AG09309 (cell line): ENCODE data around the gene ICAM1.

ENCODE experiments used
- DNase-seq: peaks from one replicate; pipeline ENCODE4 v3.0.0-alpha.2; 2010; ENCODE audit warnings: low read depth
- H3K4me3 ChIP-seq: 2 replicates; pipeline ENCODE4 v1.5.1; 2011; ENCODE audit warnings: mild to moderate bottlenecking, low read depth, low read length, moderate library complexity; ENCODE audit not compliant: control insufficient read depth
- CTCF ChIP-seq: IDR thresholded peaks from 2 replicates; pipeline ENCODE4 v1.5.1; 2011; ENCODE audit warnings: mild to moderate bottlenecking, low read depth, low read length, inconsistent platforms; ENCODE audit not compliant: insufficient read depth, control insufficient read depth; ENCODE audit errors: missing control alignments

ICAM1 gene

DNA sequence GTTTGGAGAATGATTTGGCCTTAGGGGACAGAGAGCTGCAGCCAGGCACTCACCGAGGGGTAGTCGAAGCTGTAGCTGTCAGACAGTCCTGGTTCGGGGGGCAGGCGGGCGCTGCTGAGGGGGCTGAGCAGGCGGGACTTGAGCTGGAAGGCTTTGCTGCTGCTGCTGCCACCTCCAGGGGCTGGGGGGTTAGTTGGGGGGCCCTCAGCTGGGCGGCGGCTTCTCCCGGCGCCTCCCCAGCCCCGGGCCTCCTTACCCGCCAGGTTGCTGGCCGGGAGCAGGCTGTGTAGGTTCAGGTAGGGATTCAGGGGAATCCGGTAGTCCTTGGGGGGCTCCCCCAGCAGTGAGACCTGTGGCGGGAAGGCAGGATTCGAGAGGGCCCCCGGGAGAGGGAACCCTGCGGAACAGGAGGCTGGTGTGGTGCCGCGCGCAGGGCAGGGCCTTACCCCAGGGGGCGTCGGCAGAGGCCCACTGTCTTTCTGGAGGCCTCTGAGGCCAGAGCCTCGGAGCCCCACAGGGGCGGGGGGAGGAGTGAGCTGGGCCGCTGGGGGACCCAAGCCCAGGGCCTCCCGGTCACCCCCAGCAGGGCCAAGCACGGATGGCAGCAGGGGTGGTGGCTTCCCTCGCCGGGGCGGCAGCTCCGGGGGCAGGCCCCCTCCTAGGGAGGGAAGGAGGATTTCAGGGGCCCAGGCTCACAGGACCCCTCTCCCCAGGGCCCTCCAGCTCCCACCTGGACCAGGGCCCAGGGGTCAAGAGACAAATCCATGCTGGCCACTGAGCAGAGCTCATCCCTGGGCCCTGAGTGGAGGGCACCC lies 49.9 kb downstream of the ICAM1 start:
- no peak overlapping the region for H3K4me3 ChIP-seq
- no peak for DNase-seq
- no peak for TF ChIP-seq CTCF

DNA sequence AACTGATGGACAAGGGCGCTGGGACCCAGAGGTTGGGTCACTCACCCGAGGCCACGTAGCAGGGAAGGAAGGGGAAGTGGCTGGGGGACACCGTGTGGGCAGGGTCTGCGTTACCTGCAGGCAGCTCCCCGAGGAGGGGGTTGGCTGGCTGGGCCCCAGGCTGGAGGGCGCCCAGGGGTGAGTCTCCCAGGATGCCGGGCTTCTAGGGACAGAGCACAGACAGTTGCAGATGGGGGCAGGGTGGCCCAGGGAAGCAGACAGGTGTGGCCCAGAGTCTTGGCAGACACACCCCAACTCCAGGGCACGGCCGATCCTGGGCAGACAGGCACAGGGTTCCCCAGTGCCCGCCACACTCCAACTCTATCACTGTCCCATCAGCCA lies 50.5 kb downstream of the ICAM1 start:
- no peak for TF ChIP-seq CTCF
- no peak for DNase-seq
- no peak overlapping the region for H3K4me3 ChIP-seq

DNA sequence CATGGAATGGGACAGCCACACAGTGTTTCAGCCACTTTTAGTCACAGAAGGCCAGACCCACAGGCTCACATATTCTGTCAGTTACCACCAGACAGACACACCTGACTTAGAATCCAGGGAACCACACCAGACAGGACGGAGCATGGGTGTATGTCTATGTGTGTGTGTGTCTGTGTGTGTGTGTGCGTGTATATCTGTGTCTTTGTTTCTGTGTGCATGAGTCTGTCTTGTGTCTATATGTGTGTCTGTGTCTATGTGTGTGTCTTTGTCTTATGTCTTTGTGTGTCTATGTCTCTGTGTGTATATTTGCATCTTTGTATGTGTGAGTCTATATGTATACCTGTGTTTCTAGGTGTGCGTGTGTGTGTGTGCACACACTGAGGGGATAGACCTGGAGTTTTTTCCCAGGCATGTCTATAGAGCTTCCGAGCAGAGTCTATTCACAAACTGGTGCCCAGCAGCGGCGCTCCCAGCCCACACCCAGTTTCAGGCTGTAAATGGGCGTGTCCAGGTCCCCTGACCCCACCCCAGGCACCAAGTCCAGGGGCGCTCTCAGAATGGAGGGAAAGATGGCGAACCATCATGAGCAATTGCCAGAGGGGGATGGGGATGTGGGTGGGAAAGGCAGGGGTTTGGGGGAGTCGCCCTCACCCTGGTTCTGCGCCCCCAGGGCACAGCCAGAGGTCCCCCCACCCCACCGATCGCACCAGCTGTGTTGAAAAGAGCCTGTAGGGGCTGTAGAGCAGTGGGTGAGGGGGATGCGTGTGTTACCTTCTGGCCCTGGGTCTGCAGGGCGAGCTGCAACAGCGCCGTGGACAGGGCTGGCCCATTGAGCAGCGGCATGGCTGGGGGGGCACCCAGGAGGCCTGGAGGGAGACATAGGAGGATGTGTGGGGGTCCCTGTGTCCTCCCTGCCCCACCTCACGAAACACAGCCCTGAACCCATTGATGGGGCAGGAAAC lies 51.2 kb downstream of the ICAM1 start:
- DNase-seq: no peak
- H3K4me3 ChIP-seq: no peak overlapping the region
- TF ChIP-seq CTCF: no peak

DNA sequence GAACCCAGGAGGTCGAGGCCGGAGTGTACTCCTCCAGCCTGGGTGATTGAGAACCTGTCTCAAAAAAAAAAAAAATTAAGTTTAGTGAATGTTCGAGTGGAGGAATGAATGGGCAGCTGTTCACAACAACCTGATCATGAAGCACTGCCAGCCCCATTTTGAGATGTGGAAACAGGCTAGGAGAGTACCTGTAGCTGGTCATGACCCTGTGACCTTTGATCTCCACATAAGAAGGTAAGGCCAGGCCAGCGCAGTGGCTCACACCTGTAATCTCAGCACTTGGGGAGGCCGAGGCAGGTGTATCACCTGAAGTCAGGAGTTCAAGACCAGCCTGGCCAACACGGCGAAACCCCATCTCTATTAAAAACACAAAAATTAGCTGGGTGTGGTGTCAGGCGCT lies 54.8 kb downstream of the ICAM1 start:
- H3K4me3 ChIP-seq: no peak overlapping the region
- DNase-seq: no peak
- no peak for TF ChIP-seq CTCF

GRCh38 chr19:10327793-10328192 lies 56.9 kb downstream of the ICAM1 start:
- no peak for DNase-seq
- no peak overlapping the region for H3K4me3 ChIP-seq
- TF ChIP-seq CTCF: no peak

GRCh38 chr19:10328558-10329429 lies 57.9 kb downstream of the ICAM1 start:
- H3K4me3 ChIP-seq: no peak overlapping the region
- no peak for TF ChIP-seq CTCF
- no peak for DNase-seq
